OCI-LY1 (cell line): ENCODE results near the gene KLHL26.

Experiments
- EZH2 ChIP-seq: fragments of 200-600 bp; sonication (generic), shearing (Covaris generic); IDR thresholded peaks from 2 replicates; pipeline ENCODE4 v1.8.0; 2017; ENCODE audit warnings: borderline replicate concordance, mixed run types, mild to moderate bottlenecking, antibody characterized with exemption, low read length, moderate library complexity, mixed read lengths
- TF ChIP-seq, protein P1 (sequence below): fragments of 200-600 bp; sonication (generic), shearing (Covaris generic); IDR thresholded peaks from 2 replicates; pipeline ENCODE4 v1.5.1; 2017; ENCODE audit warnings: mild to moderate bottlenecking, antibody characterized with exemption, low read length, moderate library complexity, mixed read lengths

DNA sequence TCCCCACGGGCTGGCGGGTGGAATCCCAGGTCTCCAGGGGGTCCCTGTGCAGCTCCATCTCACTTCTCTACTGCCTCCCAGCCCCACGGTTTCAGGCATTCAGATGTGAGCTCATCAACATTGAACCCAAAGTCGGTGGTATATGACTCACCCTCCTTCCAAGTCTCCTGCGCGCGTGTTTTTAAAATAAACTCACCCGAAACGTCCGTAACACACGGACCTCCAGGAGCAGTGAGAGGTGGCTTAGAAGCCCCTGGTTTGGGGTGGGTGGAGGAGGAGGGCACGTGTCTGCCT lies 32.6 kb downstream of the KLHL26 start:
- no peak for TF ChIP-seq EZH2
- TF ChIP-seq, protein P1, sequence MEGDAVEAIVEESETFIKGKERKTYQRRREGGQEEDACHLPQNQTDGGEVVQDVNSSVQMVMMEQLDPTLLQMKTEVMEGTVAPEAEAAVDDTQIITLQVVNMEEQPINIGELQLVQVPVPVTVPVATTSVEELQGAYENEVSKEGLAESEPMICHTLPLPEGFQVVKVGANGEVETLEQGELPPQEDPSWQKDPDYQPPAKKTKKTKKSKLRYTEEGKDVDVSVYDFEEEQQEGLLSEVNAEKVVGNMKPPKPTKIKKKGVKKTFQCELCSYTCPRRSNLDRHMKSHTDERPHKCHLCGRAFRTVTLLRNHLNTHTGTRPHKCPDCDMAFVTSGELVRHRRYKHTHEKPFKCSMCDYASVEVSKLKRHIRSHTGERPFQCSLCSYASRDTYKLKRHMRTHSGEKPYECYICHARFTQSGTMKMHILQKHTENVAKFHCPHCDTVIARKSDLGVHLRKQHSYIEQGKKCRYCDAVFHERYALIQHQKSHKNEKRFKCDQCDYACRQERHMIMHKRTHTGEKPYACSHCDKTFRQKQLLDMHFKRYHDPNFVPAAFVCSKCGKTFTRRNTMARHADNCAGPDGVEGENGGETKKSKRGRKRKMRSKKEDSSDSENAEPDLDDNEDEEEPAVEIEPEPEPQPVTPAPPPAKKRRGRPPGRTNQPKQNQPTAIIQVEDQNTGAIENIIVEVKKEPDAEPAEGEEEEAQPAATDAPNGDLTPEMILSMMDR: no peak
